GM21529 (cell line): ENCODE measurements around the gene ZNF417.
"Not testable (repeated sequence)": the region's sequence is repeated elsewhere in the genome, so short reads cannot be mapped to it uniquely, and the experiment has no call there.

ENCODE experiments used
- ATAC-seq: cut with Tn5 transposase; IDR thresholded peaks from one replicate; pipeline ENCODE4 v1.9.1; 2021; ENCODE audit not compliant: unreplicated experiment

Gene ZNF417

DNA sequence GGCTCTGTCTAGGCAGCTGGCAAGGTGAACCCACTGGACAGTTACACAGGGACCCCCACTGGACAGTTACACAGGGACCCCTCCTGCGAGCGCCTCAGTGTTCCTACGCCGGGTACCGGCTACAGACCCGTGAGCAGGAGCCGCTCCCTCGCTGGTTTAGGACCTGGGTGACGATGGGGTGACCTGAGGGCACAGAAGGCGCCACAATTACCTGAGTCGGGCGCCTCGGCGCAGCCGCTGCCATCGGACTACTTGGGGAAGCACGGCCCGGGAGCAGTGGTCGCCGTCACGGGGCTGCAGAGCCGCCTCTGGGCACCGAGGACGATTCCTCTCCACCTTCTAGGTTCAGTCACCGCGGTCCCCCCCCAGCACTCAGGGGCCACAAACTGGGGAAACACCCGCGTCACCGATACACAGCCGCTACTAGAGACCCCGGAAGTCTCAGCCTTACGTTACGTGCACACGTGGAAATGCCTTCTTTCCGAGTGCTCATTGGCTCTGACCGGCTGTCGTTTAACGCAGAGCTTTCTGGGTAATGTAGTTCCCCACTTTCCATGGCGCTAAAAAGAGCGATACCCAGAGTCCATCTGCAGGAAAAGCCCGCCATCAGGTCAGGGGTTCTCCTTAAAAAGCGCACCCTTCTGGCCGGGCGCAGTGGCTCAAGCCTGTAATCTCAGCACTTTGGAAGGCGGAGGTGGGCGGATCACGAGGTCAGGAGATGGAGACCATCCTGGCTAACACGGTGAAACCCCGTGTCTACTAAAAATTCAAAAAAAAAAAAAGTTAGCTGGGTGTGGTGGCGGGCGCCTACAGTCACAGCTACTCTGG is at the start of gene ZNF417:
TSS of gene ZNF417 (minus strand) at position 425 of the 828 bp plus-strand sequence. CDS start at position 244, 181 bp downstream.
- ATAC-seq = peak; percentile 97

DNA sequence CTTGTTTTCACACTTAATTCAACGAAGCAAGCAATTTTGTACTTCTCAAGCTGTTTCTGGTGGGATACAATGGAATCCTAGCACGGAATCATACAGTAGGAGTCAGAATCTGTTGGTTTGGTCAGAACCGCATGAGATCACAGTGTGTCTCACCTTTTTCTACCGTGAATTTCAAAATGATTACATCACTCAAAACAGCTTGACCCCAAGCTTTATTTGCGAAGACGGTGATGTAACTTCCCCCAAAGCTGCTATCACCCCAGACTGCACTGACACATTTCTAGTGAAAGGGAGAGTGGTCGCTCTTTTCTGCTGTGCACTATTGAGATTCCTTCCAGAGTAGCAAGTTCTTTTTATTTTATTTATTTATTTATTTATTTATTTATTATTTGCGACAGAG is 48.4 kb upstream of the ZNF417 start:
- ATAC-seq = no peak

DNA sequence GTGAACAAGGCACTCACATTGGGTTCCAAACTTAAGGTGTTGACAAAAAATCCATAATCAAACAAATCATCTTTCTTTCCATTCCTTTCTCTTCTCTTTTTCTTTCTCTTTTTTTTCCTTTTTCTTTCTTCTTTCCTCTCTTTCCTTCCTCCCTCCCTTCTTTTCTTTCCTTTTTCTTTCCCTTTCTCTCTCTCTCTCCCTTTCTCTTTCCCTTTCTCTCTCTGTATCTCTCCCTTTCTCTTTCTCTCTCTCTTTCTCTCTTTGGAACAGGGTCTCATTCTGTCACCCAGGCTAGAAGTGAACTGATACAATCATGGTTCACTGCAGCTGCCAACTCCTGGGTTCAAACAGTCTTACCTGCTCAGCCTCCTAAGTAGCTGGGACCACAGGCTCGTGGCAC is 45.4 kb upstream of the ZNF417 start:
- no peak for ATAC-seq

DNA sequence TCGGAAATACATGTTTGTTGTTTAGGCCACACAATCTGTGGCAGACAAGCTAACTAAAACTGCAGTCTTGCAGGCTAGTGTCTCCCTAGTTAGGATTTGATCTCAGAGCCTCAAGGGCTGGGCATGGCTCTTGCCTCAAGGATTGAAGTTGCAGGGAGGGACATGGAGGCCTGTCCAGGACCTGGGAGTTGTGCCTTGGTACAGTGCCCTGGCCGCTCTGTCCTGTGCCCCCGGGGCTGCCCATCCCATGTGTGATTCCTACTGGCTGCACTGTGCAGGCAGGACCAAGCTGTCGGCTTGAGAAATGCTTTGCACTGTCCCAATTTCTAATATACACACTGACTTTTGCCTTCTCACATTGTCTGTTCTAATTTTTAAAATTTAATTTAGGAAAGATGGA is 38.6 kb upstream of the ZNF417 start:
- no peak for ATAC-seq

DNA sequence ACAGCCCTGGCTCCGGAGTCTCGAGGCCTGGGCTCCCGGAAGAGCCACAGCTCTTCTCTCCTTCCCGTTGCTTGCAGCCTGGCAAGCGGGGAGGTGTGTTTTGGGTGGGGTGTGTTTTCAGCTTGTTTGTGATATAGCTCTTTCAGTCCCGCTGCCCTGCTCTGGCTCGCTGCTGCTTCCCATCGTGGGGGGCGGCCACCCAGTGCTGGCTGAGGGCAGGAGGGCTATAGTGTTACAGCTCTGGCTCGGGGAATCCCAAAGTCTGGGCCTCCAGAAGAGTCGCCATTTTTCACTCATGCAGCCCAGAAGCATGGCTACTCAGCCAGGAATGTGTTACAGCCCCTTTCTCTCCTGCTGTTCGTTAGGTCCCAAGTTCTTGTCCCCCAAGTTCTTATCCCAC is 33.3 kb upstream of the ZNF417 start:
- no peak for ATAC-seq

DNA sequence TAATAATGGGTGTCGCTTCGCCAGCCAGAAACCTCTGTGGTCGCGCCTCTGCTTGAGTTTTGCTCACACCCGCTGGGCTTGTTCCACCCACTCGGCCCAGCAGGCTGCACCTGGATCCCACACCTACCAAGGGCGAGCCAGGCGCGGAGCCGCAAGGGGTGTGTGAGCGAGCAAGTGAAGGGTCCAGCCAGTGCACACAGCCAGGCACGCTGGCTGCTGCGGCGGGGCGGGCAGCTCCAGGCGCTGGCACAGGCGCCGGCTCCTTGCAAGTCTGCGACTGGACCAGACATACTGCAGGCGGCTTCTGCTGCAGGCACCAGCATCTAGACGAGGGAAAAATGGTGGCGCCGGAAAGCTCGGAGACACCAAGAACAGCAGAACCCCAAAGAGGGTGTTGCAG is 32.9 kb upstream of the ZNF417 start:
- ATAC-seq = no peak

DNA sequence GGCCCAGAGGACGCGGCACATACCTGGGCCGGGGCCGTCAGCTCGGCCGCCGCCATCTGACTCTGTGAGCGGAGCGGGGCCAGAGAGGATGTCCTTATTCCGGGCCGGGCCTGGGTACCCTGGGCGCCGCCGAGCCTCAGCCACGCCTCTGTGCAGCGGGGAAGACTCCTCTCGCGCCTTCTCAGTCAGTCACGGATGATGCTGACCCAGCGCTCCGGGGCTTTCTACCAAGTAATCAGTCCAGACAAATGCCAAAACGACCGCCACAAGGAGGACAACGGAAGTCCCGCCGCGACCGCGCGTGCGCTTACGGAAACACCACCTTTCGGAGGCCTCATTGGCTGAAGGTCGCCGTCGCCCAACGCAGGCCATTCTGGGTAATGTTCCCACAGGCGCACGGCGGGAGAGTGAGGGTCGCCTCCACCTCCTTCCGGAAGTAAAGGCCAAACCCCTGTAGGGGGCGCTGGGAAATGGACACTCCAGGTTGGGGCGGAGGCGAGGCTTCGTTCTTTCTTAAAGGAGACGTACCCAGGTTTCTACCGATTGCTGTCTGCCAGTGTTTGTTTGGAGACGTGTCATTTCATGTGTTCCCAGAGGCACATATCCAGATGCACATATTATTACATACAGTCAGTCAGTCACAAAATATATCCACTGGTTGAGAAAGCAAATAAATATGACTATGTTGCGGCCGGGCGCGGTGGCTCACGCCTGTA is 31.2 kb upstream of the ZNF417 start, which contains the start of gene ZNF256:
TSS of gene ZNF256 (minus strand) at position 288 of the 716 bp plus-strand sequence. CDS start at position 56, 232 bp downstream.
- ATAC-seq = peak; percentile 92

DNA sequence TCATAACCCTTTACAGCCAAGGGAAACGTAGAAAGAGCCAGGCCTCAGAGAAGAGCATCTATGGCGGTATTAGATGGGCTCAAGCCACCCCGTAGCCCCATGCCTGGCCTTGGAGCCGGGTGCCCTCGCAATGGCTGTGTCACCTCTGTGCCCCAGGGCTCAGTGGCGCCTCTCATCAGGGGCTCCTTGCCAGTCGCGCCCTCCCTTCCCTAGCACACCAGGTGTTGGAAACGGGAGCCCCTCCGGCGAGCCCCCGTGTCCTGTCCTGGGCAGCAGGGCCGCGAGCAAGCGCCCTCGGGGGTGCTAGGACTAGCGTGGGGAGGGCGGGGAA is 30.7 kb upstream of the ZNF417 start:
- ATAC-seq = no peak

DNA sequence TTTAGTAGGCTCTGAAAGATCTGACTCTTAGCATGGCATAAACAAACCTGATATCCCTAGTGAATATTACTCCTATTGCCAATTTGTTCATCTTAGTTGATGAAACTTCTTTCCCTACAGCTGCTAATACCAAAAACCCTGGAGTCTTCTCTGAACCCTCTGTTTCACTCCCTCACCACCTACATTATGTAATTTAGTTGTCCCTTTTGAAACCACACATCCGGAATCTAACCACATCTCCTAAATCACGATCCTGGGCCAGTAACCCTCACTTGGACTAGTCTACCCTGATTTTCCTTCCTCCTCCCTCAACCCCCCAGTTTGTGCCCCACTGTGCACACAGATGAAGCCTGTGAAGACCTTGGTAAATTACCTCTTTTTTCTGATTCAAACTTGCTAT is 29.9 kb upstream of the ZNF417 start:
- no peak for ATAC-seq

DNA sequence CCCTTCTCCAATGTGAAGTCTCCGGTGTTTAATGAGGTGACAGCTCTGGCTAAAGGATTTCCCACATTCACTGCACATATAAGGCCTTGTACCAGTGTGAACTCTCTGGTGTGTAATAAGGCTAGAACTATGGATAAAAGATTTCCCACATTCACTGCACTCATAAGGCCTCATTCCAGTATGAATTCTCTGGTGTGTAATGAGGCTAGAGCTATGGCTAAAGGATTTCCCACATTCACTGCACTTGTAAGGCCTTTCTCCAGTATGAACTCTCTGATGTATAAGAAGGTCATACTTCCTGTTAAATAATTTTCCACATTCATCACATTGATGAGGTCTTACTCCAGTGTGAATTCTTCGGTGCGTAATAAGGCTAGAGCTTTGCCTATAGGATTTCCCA is 25.2 kb upstream of the ZNF417 start:
- ATAC-seq = no peak

DNA sequence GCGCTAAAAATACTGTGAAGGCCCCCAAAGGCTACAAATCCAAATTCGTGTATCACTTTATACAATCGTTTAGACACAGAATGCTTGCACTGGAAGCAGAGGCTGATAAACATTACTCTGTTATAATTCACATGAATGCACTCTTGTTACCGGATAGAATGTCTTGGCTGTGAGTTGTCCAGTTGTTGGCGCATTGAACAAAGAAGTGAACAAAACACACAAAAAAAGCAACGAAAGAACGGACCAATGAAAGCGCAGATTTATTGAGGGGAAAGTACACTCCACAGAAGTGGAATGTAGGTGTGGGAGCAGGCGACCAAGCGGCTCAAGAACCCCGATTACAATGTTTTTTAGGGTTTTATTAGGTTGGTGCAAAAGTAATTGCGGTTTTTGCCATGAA is 19.3 kb upstream of the ZNF417 start:
- no peak for ATAC-seq

DNA sequence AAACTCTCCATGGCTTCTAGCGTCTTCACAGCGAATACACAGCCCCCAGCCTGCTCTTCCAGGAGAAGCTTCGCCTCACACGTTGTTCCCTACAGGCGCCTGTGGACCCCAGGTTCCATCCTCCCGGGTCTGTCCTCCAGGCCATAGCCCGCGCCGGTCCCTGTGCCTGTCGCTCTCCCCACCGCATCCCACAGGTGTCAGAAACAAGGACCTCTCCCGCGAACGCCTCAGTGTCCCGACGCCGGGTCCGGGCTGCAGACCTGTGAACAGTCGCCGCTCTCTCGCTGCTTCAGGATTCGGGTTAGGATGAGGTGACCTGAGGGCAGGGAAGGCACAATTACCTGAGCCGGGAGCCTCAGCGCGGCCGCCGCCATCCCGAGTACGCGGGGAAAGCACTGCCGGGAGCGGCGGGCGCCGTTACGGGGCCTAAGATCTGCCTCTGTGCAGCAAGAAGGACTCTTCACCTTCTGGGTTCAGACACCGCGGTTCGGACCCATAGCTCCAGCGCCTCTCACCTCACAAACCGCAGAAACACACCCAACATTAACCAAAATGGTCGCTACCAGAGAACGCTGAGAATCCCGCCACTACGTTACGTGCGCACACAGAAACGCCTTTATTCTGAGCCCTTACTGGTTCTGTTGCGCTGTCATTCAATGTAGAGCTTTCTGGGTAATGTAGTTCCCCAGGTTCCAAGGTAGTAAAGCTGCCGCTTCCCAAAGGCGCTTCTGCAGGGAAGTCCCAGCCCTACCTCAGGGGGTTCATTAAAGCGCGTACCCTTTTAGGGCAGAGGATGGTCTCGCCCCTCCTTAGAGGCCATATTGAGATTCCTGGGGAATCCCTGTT is 18.7 kb upstream of the ZNF417 start, which contains the start of gene ZNF418:
TSS of gene ZNF418 (minus strand) at position 583 of the 846 bp plus-strand sequence. CDS start 1,580 bp downstream, outside the sequence.
- peak; percentile 74 for ATAC-seq

DNA sequence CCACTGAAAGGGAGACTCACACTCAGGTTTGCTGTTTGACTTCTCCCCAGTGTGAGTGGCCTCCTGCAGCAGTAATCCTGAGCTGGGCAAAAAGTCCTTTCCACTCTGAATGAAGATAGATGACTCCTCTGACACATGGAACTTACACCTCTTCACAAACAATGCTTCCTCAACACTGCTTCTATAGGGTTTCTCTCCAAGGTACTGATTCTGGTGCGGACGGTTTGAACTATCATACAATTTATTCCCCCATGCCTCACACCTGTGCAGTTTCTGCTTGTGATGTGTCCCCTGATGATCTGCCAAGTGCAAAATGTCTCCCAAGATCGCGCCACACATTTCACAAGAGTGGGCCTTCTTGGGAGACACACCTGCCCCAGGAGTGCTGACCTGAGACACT is 11.2 kb upstream of the ZNF417 start:
- ATAC-seq = no peak

DNA sequence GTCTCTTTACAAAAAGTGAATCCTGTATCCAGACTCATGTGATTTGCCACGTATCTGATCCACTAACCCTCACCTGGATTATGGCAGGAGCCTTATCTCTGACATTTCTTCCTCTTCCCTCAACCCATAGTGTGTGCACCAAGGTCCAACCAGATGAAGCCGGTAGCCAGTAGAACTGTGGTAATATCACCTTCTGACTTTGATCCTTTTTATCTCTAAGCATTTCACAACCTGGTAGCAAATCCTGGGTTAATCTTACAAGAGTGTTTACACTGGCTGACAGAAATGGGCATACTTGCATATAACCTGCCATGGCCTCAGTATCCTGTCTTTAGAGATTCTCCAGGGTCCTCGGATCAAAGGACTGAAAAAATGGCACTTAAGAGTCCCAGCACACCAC is 1.9 kb downstream of the ZNF417 start:
- ATAC-seq = no peak

DNA sequence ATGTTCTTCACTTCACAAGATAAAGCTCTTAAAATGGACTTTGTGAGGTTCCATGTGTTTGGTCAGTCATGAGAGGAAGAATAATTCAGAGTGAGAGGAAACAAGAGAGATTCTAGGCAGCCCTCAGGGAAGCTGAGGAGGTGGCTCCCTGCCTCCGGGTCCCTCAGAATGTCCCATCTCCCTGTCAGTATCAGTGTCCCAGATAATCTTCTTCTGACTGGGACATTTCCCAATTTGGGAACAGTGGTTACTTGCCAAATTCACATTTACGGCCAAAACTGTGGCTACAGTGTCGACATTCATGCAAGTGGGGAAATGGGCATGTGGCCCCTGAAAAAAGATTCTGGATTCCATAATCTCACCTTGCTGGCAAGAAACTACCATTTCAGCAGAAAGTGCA is 9.0 kb downstream of the ZNF417 start:
- ATAC-seq = no peak

DNA sequence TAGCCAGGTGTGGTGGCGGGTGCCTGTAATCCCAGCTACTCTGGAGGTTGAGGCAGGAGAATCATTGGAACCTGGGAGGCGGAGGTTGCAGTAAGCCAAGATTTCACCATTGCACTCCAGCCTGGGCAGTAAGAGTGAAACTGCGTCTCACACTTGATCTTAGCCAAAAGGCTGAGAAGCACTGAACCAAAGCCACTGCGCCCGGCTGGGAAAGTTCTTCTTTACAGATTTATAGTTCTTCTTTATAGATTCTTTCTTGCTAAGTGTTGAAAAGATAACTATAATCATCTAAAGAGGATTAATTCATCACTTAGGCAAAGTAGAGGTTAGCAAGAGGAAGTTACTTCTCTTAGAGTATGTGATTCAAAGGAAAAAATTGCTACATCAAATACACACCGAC is 11.1 kb downstream of the ZNF417 start:
- no peak for ATAC-seq

DNA sequence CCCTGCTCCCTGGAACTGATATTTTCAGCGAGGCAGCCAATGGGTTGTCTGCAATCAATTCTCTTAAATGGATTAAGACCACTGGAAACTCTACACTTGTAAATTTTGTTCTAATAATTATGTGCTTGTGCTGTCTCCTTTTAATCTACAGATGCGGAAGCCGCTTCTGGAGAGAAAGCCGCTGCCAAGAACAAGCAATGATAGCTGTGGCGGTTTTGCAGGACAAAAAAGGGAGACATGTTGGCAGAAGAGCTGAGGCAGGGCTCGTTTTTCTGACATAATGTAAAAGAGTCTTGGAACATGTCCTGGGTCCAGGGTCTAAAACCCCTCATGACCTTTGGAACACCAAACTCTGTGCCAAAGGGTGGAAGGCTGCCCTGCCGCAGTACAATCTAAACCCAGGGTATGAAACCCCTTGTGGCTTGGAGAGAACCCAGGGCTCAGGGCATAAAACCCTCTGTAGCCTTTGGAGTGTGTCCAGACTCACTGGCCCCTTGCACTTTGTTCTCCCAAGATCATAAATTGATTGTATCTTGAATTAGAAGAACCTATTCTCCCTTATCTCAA is 12.7 kb downstream of the ZNF417 start:
- no peak for ATAC-seq

DNA sequence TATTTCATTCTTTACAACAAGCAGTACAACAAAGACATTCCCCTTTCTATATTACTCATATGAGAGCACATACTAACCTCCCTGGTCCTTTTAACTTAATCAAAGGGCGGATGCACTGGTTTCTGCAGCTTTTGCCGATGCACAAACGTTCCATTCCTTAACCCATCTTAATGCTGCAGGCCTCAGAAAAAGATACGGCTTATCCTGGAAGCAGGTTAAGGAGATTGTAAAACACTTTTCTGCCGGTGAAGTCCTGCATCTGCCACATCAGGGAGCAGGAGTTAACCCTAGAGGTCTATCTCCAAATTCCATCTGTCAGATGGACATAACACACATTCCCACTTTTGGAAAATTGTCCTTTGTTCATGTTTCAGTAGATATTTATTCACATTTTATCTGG is 16.1 kb downstream of the ZNF417 start:
- ATAC-seq = no peak

DNA sequence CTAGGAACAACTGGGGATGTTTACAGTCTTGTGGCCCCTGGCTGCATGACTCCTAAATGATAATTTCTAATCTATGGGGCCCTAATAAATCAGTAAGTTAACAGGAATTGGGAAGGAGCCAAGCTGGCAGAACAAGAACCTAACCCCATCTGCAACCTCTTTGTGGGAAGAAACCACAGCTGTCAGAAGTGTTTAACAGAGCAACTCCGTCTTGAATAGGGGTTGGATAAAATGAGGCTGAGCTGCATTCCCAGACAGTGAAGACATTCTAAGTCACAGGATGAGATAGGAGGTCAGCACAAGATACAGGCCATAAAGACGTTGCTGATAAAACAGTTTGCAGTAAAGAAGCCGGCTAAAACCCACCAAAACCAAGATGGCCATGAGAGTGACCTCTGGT is 25.7 kb downstream of the ZNF417 start:
- not testable (repeated sequence) for ATAC-seq

DNA sequence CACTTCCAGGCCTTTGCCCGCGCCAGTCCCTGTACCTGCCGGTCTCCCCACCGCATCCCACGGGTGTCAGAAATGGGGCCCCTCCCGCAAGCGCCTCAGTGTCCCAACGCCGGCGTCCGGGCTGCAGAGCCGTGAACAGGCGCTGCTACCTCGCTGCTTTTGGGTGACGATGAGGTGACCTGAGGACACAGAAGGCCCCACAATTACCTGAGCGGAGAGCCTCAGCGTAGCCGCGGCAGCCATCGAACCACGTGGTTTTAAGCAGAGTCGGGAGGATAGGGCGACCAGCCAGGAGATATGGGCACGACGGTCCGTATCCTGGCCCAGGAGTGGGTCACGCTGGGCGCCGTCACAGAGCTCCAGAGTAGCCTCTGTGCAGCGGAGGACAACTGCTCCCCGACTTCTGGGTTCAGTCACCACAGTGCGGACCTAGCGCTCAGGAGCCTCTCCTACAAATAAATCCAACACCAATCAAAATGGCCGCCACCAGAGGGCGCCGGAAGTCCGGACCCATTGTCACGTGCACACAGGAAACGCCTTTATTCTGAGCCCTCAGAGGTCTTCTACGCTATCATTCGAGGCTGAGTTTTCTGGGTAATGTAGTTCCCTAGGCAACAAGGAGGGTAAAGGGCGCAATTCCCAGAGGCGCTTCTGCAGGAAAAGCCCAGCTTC is 27.7 kb downstream of the ZNF417 start, which contains the start of gene ZNF814:
TSS of gene ZNF814 (minus strand) at position 478 of the 672 bp plus-strand sequence. CDS start at position 243, 235 bp downstream.
- peak; percentile 85 for ATAC-seq
